ENCODE results near the gene NOP53.
"Not testable (repeated sequence)": the region's sequence is repeated elsewhere in the genome, so short reads cannot be mapped to it uniquely, and the experiment has no call there.

Gene NOP53

DNA sequence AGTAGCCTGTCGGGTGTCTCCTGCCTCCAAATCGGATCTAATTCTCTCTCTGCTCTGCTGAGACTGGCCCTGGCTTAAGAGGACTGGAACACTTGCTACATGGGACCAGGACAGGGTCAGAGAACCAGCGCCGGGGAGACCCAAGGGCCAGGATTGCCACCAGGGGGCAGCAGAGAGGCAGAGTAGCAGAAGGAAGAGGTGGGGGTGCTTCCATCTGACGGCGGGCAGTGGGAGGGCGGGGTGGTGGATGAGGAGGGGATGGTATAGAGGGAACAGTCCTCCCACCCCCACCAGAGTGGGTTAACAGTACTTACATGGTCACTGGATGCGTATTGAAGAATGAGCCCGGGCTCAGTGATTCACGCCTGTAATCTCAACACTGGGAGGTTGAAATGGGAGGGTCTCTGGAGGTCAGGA lies 45.1 kb downstream of the NOP53 start:
- H3K27ac ChIP-seq = no peak overlapping the region
- no peak overlapping the region for H3K9ac ChIP-seq
- H4K20me1 ChIP-seq = peaks cover 0 to 6% (median 0%) of the 10 kb centered on the region in 11 experiments; a peak in 3 of 22 replicates
- H3K4me1 ChIP-seq = no peaks in the 10 kb centered on the region
- no peak overlapping the region for H3K4me2 ChIP-seq
- no peak overlapping the region for H3K4me3 ChIP-seq
- no peak for TF ChIP-seq Cebpa-rat (IDR thresholded peaks at IDR 0.05)
- no peaks in the 10 kb centered on the region for H3K27me3 ChIP-seq
- peaks cover 5 to 12% (median 10%) of the 10 kb centered on the region in 11 experiments; a peak in 17 of 22 replicates for H3K9me3 ChIP-seq (replicated peaks in 1 of 11)
- peaks cover 5 to 31% (median 11%) of the 10 kb centered on the region in 11 experiments; a peak in 21 of 22 replicates for H3K36me3 ChIP-seq

DNA sequence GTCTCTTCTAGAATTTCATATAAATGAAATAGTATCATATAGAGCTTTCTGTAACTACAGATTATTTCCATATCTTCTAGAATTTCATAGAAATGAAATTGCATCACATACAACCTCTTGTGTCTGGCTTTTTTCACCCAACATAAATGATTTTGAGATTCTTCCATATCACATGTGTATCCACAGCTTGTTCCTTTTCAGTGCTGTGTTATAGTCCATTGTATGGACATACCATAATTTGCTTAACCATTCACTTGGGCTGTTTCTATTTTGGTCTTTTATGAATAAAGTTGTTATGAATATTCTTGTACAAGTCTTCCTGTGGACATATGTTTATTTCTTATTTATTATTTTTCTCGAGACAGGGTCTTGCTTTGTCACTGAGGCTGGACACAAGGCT lies 47.3 kb downstream of the NOP53 start:
- Histone ChIP-seq H3K27ac (no peak overlapping the region), H3K27me3 (no peaks in the 10 kb centered on the region), H3K9ac (no peak overlapping the region), H3K36me3 (peaks cover 0 to 9% (median 0%) of the 10 kb centered on the region in 11 experiments; a peak in 3 of 22 replicates), H3K4me2 (no peak overlapping the region), H3K9me3 (replicated peaks in 1 of 11) (peaks cover 5 to 12% (median 10%) of the 10 kb centered on the region in 11 experiments; a peak in 17 of 22 replicates), H3K4me3 (no peak overlapping the region), H3K4me1 (no peaks in the 10 kb centered on the region), H4K20me1 (no peaks in the 10 kb centered on the region; a peak in 1 of 22 replicates)
- no peak for TF ChIP-seq Cebpa-rat (IDR thresholded peaks at IDR 0.05)

DNA sequence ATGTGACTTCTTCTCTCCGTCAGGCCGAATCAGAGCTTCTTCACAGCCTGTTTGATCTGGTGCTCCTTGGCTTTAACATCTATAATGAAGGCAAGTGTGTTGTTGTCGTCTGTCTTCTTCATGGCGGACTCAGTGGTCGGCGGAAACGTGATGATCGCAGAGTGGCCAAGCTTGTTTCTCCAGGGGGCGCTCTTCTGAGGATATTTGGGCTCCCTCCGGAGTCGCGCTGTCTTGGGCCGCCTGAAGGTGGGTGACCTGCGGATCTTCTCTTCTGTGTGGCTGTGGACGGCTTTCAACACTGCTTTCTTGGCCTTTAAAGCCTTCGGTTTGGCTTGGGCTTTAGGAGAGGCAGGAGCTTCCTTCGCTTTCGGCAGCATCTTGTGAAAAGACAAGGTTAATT lies 49.2 kb downstream of the NOP53 start:
- Histone ChIP-seq H3K4me1 (no peaks in the 10 kb centered on the region), H3K36me3 (no peaks in the 10 kb centered on the region), H3K27ac (no peak overlapping the region), H3K9me3 (replicated peaks in 1 of 11) (peaks cover 5 to 12% (median 10%) of the 10 kb centered on the region in 11 experiments; a peak in 17 of 22 replicates), H3K4me3 (no peak overlapping the region), H3K27me3 (no peaks in the 10 kb centered on the region), H3K9ac (no peak overlapping the region), H3K4me2 (no peak overlapping the region), H4K20me1 (no peaks in the 10 kb centered on the region)
- TF ChIP-seq Cebpa-rat (IDR thresholded peaks at IDR 0.05) = no peak

DNA sequence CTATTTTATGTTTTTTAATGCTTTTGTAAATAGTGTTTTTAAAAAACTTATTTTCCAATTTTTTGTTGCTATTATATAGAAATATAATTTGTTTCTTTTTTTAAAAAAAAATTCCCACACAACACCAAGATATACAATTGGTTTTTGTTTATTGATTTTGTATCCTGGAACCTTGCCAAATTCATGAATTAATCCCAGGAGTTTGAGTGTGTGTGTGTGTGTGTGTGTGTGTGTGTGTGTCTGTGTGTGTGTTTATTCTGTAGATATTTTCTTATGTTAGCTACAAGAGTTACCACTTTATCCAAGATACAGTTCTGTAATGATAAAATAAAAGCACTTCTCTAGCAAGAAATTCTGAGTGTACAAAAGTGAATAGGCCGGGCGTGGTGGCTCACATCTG lies 51.4 kb downstream of the NOP53 start:
- Histone ChIP-seq H3K9me3 (replicated peaks in 1 of 11) (peaks cover 14 to 24% (median 20%) of the 10 kb centered on the region in 11 experiments), H3K9ac (no peak overlapping the region), H3K27me3 (no peaks in the 10 kb centered on the region)

DNA sequence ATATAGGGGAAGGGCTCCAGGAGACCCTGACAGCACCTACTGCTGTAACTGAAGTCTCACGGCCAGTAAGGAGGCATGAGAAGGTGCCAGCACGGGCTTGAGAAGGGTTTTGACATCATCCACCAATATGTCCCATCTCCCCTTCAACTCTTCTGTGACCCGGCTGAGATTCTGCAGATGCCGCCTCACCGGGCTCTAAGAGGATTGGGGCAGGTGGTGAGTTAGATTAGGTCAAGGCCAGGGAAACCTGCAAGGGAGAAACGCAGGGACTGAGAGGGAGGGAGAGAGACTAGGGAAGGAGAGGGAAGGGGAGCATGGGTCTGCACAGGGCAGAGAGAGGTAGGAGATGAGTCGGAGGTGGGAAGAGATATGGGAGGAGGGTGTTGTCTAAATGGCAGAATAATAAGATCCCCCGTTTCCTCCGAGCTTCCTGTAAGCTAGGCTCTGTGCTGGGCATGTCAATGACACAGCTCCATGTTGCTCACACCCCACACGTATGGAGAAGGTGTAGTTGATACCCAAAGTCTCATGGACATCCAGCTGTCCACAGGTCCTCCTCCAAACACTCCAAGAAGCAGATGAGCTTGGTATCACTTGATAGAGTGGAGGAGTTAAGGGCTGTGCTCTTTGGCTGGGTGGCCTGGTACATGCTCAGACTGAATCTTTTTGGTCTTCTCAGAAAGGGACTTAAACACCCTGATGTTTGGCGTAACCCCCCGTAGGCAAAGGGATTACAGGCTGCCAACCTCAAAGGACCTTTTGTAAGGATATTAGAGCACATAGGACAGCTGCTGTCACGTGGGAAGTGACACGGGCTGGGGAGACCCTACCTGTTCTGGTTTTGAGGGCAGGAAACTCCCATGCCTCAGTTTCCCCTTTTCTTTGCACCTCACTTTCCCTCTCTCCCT lies 52.9 kb downstream of the NOP53 start:
- H4K20me1 ChIP-seq = no peaks in the 10 kb centered on the region
- no peaks in the 10 kb centered on the region for H3K27me3 ChIP-seq
- H3K4me1 ChIP-seq = no peaks in the 10 kb centered on the region
- peaks cover 15 to 22% (median 17%) of the 10 kb centered on the region in 11 experiments for H3K9me3 ChIP-seq (replicated peaks in 1 of 11)
- TF ChIP-seq Cebpa-rat (IDR thresholded peaks at IDR 0.05) = no peak
- H3K36me3 ChIP-seq = no peaks in the 10 kb centered on the region
- no peak overlapping the region for H3K9ac ChIP-seq
- no peak overlapping the region for H3K4me2 ChIP-seq
- no peak overlapping the region for H3K27ac ChIP-seq
- H3K4me3 ChIP-seq = no peak overlapping the region

More for the DNA sequence above, 51.4 kb downstream of the NOP53 start:
- Histone ChIP-seq H3K27ac (no peak overlapping the region), H3K36me3 (no peaks in the 10 kb centered on the region), H3K4me1 (no peaks in the 10 kb centered on the region), H3K4me2 (no peak overlapping the region), H4K20me1 (no peaks in the 10 kb centered on the region), H3K4me3 (no peak overlapping the region)
- no peak for TF ChIP-seq Cebpa-rat (IDR thresholded peaks at IDR 0.05)

DNA sequence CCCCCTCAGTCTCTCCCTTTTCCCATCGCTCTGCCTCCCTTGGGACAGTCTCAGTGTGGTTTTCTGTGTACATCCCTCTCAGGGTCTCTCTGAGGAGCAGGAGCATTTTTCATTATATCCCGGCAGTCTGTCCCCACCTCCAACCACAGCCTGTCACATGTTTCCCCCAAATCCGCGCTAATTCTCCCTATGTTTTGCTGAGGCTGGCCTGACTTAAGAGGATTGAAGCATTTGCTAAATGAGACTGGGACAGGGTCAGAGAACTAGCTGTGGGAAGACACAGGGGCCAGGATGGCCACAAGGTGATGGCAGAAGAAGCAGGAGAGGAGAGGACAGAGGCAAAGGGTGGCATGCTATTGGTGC lies 53.5 kb downstream of the NOP53 start:
- Histone ChIP-seq H3K9ac (no peak overlapping the region), H3K4me3 (no peak overlapping the region), H3K9me3 (replicated peaks in 1 of 11) (peaks cover 15 to 22% (median 17%) of the 10 kb centered on the region in 11 experiments), H3K4me2 (no peak overlapping the region), H3K4me1 (no peaks in the 10 kb centered on the region), H4K20me1 (no peaks in the 10 kb centered on the region), H3K36me3 (no peaks in the 10 kb centered on the region), H3K27ac (no peak overlapping the region), H3K27me3 (no peaks in the 10 kb centered on the region)
- TF ChIP-seq Cebpa-rat (IDR thresholded peaks at IDR 0.05) = no peak

DNA sequence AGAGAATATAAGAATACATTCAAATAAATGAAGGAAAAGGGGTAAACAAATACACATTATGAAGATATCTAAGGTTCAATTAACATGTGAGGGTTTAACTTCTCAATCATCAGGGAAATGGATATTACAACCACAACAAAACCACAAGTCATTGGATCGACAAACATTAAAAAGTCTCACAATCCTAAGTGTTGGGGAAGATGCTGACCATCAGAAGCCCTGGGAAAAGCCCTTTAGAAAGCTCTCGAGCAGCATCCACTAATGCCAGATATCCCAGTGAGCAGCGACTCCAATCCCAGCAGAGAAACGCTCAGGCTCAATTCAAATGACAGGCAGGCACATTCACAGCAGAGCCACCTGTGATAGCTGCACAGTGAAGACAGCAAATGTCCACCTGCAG lies 55.9 kb downstream of the NOP53 start:
- Histone ChIP-seq H3K4me3 (no peak overlapping the region), H3K4me2 (no peak overlapping the region), H3K9me3 (replicated peaks in 1 of 11) (peaks cover 15 to 22% (median 17%) of the 10 kb centered on the region in 11 experiments), H3K36me3 (no peaks in the 10 kb centered on the region), H3K27me3 (no peaks in the 10 kb centered on the region), H3K9ac (no peak overlapping the region), H3K4me1 (no peaks in the 10 kb centered on the region), H3K27ac (no peak overlapping the region), H4K20me1 (no peaks in the 10 kb centered on the region)
- no peak for TF ChIP-seq Cebpa-rat (IDR thresholded peaks at IDR 0.05)

DNA sequence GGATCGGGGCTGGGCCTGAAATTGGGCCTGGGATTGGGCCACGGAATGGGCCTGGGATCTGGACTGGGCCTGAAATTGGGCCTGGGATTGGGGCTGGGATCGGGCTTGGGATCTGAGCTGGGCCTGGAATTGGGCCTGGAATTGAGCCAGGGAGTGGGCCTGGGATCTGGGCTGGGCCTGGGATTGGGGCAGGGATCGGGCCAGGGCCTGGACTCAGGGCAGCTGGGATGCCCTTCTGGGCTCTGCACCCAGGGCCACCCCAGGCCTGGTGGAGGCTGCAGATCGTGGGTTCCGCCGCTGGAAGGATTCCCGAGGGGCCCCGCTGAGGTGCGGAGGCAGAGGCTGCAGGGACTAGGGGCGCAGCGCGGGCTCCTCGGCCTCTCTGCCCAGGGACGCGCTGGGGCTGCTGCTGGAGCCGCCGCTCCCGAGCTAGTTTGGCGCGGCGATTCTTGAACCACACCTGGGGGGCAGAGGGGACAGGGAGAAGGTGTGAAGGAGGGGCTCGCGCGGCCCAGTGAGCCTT lies 57.2 kb downstream of the NOP53 start:
- Histone ChIP-seq H3K4me1 (no peaks in the 10 kb centered on the region), H3K4me2 (no peak overlapping the region), H3K27me3 (no peaks in the 10 kb centered on the region), H3K9me3 (replicated peaks in 1 of 11) (peaks cover 15 to 22% (median 17%) of the 10 kb centered on the region in 11 experiments), H3K4me3 (no peak overlapping the region), H3K27ac (no peak overlapping the region), H3K36me3 (no peaks in the 10 kb centered on the region), H4K20me1 (no peaks in the 10 kb centered on the region), H3K9ac (no peak overlapping the region)
- no peak for TF ChIP-seq Cebpa-rat (IDR thresholded peaks at IDR 0.05)

DNA sequence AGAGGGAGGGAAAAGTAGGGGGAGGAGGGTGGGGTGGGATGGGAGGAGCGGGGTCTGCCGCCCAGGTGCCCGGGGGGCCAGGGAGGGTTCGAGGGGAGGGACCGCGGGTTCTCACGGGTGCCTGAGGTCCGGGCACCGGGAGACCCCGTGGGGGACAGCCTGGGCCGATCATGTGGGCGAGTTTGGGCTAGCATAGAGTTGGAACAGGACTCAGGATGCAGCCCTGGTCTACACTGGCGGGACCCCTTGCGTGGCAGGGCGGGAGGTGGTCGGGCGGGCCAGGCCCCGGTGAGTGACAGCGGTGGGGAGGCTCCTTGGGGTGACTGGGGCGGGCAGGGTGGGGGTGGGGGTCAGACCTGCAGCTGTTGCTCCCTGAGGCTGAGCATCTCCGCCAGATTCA lies 57.8 kb downstream of the NOP53 start:
- not testable (repeated sequence) for H3K4me2 ChIP-seq, H4K20me1 ChIP-seq
- peaks cover 15 to 22% (median 17%) of the 10 kb centered on the region in 11 experiments for H3K9me3 ChIP-seq (replicated peaks in 1 of 11)

DNA sequence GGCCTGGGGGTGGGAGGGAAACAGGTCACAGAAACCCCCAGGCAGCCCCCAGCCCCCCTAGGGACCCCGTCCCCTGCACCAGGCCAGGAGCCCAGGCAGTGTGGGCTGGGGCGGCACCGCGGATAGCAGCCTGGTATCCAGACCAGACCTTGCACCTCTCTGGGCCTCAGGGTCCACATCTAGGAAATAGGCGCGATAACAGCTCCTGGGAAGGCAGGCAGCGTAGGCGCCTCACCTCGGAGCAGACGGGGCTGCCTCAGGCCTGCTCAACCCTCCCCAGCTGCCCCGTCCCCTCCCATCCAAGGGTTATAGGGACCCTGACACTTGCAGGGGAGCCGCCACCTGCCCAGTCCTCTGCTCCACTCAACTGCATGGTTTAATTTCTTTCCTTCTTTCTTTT lies 58.3 kb downstream of the NOP53 start:
- not testable (repeated sequence) for H3K27ac ChIP-seq, H4K20me1 ChIP-seq, H3K4me3 ChIP-seq, H3K36me3 ChIP-seq, H3K27me3 ChIP-seq, H3K9ac ChIP-seq, H3K4me2 ChIP-seq, H3K4me1 ChIP-seq
- H3K9me3 ChIP-seq (replicated peaks in 1 of 11) = peaks cover 15 to 22% (median 17%) of the 10 kb centered on the region in 11 experiments

More for the DNA sequence above, 57.8 kb downstream of the NOP53 start:
- not testable (repeated sequence) for H3K9ac ChIP-seq, H3K4me1 ChIP-seq, H3K27me3 ChIP-seq, H3K27ac ChIP-seq, H3K36me3 ChIP-seq, H3K4me3 ChIP-seq

DNA sequence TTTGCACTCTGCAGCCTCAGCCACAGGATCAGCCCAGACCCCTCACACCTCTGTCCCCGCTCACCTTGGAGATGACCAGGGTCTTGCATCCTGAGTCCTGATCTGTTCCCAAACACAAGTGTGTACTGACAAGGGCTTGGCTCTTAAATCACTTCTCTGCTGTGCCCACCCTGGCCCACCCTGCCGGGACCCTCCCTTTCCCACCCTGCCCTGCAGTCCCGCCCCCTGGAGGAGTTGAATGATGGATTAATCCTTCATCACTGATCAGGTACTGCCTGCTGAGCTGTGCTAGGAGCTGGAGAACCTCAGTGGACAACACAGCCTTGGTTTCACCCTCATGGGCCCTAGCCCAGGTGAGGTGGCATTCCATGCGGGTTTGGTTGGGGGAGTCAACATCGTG lies 59.1 kb downstream of the NOP53 start, which contains the start of gene TPRX1:
Gene TPRX1 (minus strand): TSS at position 101 of the 400 bp plus-strand sequence. CDS start 12 bp downstream, at position 89.
- H3K4me3 ChIP-seq, H3K27ac ChIP-seq, H3K36me3 ChIP-seq, H4K20me1 ChIP-seq, H3K27me3 ChIP-seq, H3K9ac ChIP-seq, H3K4me2 ChIP-seq, H3K4me1 ChIP-seq: not testable (repeated sequence)
- peaks cover 15 to 22% (median 17%) of the 10 kb centered on the region in 11 experiments for H3K9me3 ChIP-seq (replicated peaks in 1 of 11)

Measured in BLaER1 treated with 17β-estradiol and CSF1 and Interleukin-3, amounts not matched to agents 10 nM and 100 nM (cell line).